Ascending aorta (tissue), 2 donors: ENCODE results near the gene LPAR2. TPM values are rescaled to one million over a fixed set of nuclear protein-coding genes. Genes with fewer than 3 reads are reported as not detected.
"Not testable (repeated sequence)": the region's sequence is repeated elsewhere in the genome, so short reads cannot be mapped to it uniquely, and the experiment has no call there.

Experiments
- DNase-seq, 2 donors: peaks; one replicate each; pipeline ENCODE4 v3.0.0-alpha.2; 2019; ENCODE audit warnings: low spot score in 2 of 2
- H3K27ac ChIP-seq, 2 donors: fragments of 200-600 bp; sonication (generic); one replicate each; pipeline ENCODE4 v1.5.1; 2016 to 2017; ENCODE audit warnings: mild to moderate bottlenecking in 1 of 2
- H3K27me3 ChIP-seq: fragments of 200-600 bp; sonication (generic); one replicate; pipeline ENCODE4 v1.5.1; 2017
- H3K36me3 ChIP-seq, 2 donors: fragments of 200-600 bp; sonication (generic); one replicate each; pipeline ENCODE4 v1.5.1; 2016
- H3K4me1 ChIP-seq, 2 donors: fragments of 200-600 bp; sonication (generic); one replicate each; pipeline ENCODE4 v1.5.1; 2016 to 2017; ENCODE audit warnings: mild to moderate bottlenecking in 1 of 2
- H3K4me3 ChIP-seq, 2 donors: fragments of 200-600 bp; sonication (generic); one replicate each; pipeline ENCODE4 v1.5.1; 2016 to 2017; ENCODE audit warnings: mild to moderate bottlenecking in 1 of 2
- H3K9me3 ChIP-seq, 2 donors: fragments of 200-600 bp; sonication (generic); one replicate each; pipeline ENCODE4 v1.5.1; 2016
- intact Hi-C: fragments of 100-400 bp; cut with DNase I; formaldehyde crosslinking; loops from one replicate; pipeline ENCODE4 v1.15.1; 2023
- total RNA-seq: library from RNA; depleted of rRNA; stranded (reverse); fragments of >200 nt; gene quantifications from one replicate; pipeline ENCODE4 v1.1.0, GENCODE V29; 2016
- TF ChIP-seq, protein P1 (sequence below), 3 experiments: fragments of 200-600 bp in 2 of 3; fragments of 450-650 bp in 1 of 3; sonication (generic) in 2 of 3; IDR thresholded peaks; one replicate each; pipeline ENCODE4 v1.5.1; 2016 to 2019; ENCODE audit warnings: antibody characterized with exemption in 3 of 3, mild to moderate bottlenecking in 1 of 3, moderate library complexity in 1 of 3

Gene LPAR2
- total RNA-seq, 1 donor from 2014 or later: 0.75 TPM

DNA sequence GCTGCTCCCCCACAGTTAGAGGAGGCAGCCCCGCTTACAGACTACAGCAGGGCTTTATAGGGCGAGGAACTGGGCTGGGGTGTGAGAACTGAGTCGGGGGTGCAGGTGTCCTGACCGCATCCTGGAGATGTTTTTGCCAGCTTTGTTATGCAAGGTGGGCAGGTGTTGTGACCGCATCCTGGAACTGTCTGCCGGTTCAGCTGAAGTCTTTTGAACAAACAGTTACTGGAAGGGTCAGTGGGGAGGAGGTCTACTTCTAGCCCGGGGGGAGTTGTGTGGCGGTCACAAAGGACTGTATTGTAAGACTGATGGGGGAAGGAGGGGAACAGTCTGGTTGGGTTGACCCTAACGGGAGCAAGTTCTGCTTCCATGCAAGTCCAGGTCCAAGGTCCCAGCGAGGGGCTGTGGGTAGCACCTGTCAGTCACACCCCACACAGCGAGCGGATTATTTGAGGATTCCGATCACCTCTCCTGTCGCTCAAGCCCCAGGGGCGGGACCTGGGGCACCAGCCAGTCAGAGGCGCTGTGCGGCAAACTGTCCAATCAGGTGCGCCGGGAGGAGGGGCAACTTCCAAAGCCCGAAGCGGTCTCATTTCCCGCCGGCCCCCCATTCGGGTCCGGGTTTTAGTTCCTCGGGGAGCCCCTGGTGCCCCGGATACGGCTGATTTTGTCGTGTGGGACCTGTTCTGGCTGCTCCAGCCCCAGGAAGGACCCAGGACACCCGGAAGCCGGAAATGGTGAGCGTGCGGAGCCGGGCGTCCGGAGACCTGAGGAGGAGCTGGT is 40.4 kb upstream of the LPAR2 start, which contains the start of gene ZNF101:
ZNF101 (plus strand) TSS at position 610 of the 783 bp plus-strand sequence; CDS start at position 735, 125 bp downstream.
- Histone ChIP-seq H3K4me3 (peak within 1 kb of the TSS; percentile 81 to 91), H3K27ac (peak within 1 kb of the TSS; percentile 69 to 84), H3K4me1 (peaks cover 3 to 10% of the 10 kb centered on the region in 2 donors), H3K9me3 (no peaks in the 10 kb centered on the region), H3K36me3 (peaks cover 0 to 6% of the 10 kb centered on the region in 2 donors), H3K27me3 (no peaks in the 10 kb centered on the region)
- peak; percentile 79 to 97 for DNase-seq
- TF ChIP-seq, protein P1, sequence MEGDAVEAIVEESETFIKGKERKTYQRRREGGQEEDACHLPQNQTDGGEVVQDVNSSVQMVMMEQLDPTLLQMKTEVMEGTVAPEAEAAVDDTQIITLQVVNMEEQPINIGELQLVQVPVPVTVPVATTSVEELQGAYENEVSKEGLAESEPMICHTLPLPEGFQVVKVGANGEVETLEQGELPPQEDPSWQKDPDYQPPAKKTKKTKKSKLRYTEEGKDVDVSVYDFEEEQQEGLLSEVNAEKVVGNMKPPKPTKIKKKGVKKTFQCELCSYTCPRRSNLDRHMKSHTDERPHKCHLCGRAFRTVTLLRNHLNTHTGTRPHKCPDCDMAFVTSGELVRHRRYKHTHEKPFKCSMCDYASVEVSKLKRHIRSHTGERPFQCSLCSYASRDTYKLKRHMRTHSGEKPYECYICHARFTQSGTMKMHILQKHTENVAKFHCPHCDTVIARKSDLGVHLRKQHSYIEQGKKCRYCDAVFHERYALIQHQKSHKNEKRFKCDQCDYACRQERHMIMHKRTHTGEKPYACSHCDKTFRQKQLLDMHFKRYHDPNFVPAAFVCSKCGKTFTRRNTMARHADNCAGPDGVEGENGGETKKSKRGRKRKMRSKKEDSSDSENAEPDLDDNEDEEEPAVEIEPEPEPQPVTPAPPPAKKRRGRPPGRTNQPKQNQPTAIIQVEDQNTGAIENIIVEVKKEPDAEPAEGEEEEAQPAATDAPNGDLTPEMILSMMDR (IDR thresholded peaks at IDR 0.05): no peak
- intact Hi-C loops: loop anchor here (1.0 to 10.0 kb wide), 7 partner anchors 25 to 756 kb away; partner anchors contain the start of genes GATAD2A, GMIP, ZNF14 and ZNF506

- not testable (repeated sequence) for H3K4me3 ChIP-seq, DNase-seq, H3K36me3 ChIP-seq, H3K9me3 ChIP-seq, H3K27me3 ChIP-seq, H3K27ac ChIP-seq
- peaks cover 9 to 23% of the 10 kb centered on the region in 2 donors for H3K4me1 ChIP-seq
- intact Hi-C loops: loop anchor here (5.0 to 10.0 kb wide), 5 partner anchors 67 to 759 kb away; partner anchors contain the start of genes GATAD2A, ZNF14 and ZNF506
Measured at GRCh38 chr19:19665420-19665948, 37.5 kb upstream of the LPAR2 start.

- Histone ChIP-seq H3K27me3 (no peaks in the 10 kb centered on the region), H3K9me3 (no peaks in the 10 kb centered on the region), H3K4me1 (peaks cover 6 to 17% of the 10 kb centered on the region in 2 donors), H3K27ac (peak within 1 kb of the TSS; percentile 88 to 93), H3K36me3 (peaks cover 11 to 16% of the 10 kb centered on the region in 2 donors), H3K4me3 (peak within 1 kb of the TSS; percentile 80 to 92)
- peak; percentile 87 to 99 for DNase-seq
- TF ChIP-seq, protein P1 (IDR thresholded peaks at IDR 0.05): no peak
- intact Hi-C loops: loop anchor here (1.0 to 10.0 kb wide), 5 partner anchors 113 to 761 kb away; partner anchors contain the start of genes GATAD2A, ZNF682 and ZNF93
Measured at GRCh38 chr19:19663256-19664120, 35.5 kb upstream of the LPAR2 start, which contains the start of gene ATP13A1. Gene ATP13A1, minus strand, starts transcription at chr19:19663676. Its CDS starts 10 bp downstream, at chr19:19663666.

GRCh38 chr19:19662871-19663255 is 34.8 kb upstream of the LPAR2 start:
- Histone ChIP-seq H3K4me3 (peak overlapping the region; percentile 80 to 92), H3K9me3 (no peaks in the 10 kb centered on the region), H3K27me3 (no peaks in the 10 kb centered on the region), H3K36me3 (peaks cover 16 to 22% of the 10 kb centered on the region in 2 donors), H3K27ac (peak overlapping the region; percentile 88 to 93), H3K4me1 (peaks cover 6 to 13% of the 10 kb centered on the region in 2 donors)
- TF ChIP-seq, protein P1 (IDR thresholded peaks at IDR 0.05): no peak
- DNase-seq: no peak
- intact Hi-C loops: loop anchor here (1.0 to 10.0 kb wide), 5 partner anchors 113 to 762 kb away; partner anchors contain the start of genes GATAD2A, ZNF682 and ZNF93

DNA sequence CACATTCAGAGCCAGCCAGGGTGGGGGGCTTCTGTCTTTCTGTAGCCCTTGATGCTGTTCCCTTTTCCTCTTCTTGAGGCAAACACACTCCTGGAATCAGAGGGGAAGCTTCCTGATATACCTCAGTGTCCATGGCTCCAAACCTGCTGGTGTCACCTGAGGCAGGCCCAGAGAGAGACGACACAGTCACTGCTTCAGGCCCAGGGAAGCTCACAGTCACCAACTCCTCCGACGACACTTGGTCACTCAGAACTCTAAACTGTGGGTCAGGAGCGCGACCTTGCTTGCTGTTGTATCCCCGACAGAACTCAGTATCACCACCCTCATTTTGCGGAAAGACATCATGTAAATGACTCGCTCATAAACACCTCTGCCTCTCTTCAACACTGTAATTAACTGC is 34.3 kb upstream of the LPAR2 start:
- no peak for DNase-seq

More for the DNA sequence above, 34.3 kb upstream of the LPAR2 start:
- TF ChIP-seq, protein P1 (IDR thresholded peaks at IDR 0.05): no peak
- intact Hi-C loops: loop anchor here (5.0 to 10.0 kb wide), 4 partner anchors 240 to 762 kb away; partner anchors contain the start of genes GATAD2A, ZNF682 and ZNF93
- Histone ChIP-seq H3K27me3 (no peaks in the 10 kb centered on the region), H3K4me1 (peaks cover 6 to 13% of the 10 kb centered on the region in 2 donors), H3K4me3 (peak overlapping the region; percentile 80 to 92), H3K9me3 (no peaks in the 10 kb centered on the region), H3K36me3 (peaks cover 20 to 27% of the 10 kb centered on the region in 2 donors), H3K27ac (no peak overlapping the region)
